HepG2 (cell line): Measurements from ENCODE around the gene PAK3. TPM values are rescaled to one million over a fixed set of nuclear protein-coding genes. Genes with fewer than 3 reads are reported as not detected.

ENCODE experiments used
- ATAC-seq: fragments of 200-7000 bp; cut with Tn5 transposase; 3 replicates; pipeline ENCODE4 v1.9.1; 2020; ENCODE audit warnings: mild to moderate bottlenecking, moderate library complexity
- BruUV-seq: library from RNA; stranded (reverse); fragments of 400-500 nt; replicated peaks from 2 replicates; lab custom pipeline; 2021; lab: Mats Ljungman, UMichigan
- CTCF ChIA-PET: fragments of 300-600 bp; formaldehyde crosslinking; extraction: SDS; loops from one replicate; lab custom pipeline; 2021; ENCODE audit warnings: low total read pairs, inconsistent platforms, low intra/inter-chr PET ratio; lab: Yijun Ruan, JAX
- POLR2A ChIA-PET: fragments of 350-600 bp; sonication (Branson Sonifier 250); formaldehyde crosslinking; loops from one replicate; lab custom pipeline; 2020; ENCODE audit warnings: antibody characterized with exemption, inconsistent platforms; lab: Yijun Ruan, JAX
- DNase-seq: peaks from one replicate; pipeline ENCODE4 v3.0.0-alpha.2; 2015; ENCODE audit warnings: low spot score
- FAIRE-seq: peaks from 3 replicates; lab custom pipeline; 2011; peaks lifted over from hg19 to GRCh38; lab: Jason Lieb, UNC
- H2AFZ ChIP-seq: one replicate; pipeline ENCODE4 v1.6.1; 2011; ENCODE audit warnings: low read length, inconsistent platforms
- H3K27ac ChIP-seq: fragments of 300-600 bp; 3 replicates; pipeline ENCODE4 v1.8.0; 2011; ENCODE audit warnings: mixed run types, mild to moderate bottlenecking, mixed read lengths, low read length, inconsistent platforms; ENCODE audit not compliant: insufficient read depth; ENCODE audit errors: extremely low read length
- H3K27me3 ChIP-seq, 2 experiments: fragments of 200-600 bp in 1 of 2; 2 replicates in 1 of 2; 3 replicates in 1 of 2; pipeline versions ENCODE4 v1.6.0 to v1.8.0; 2011; ENCODE audit warnings: low read length in 2 of 2, mild to moderate bottlenecking in 2 of 2, moderate library complexity in 2 of 2, inconsistent platforms in 1 of 2; ENCODE audit not compliant: insufficient read depth in 2 of 2, control insufficient read depth in 1 of 2
- H3K36me3 ChIP-seq, 2 experiments: fragments of 200-600 bp in 1 of 2; replicated peaks in 1 of 2; 2 replicates in 1 of 2; 3 replicates in 1 of 2; pipeline versions ENCODE4 v1.5.1 to v1.8.0; 2011; ENCODE audit warnings: low read length in 2 of 2, inconsistent platforms in 1 of 2; ENCODE audit not compliant: insufficient read depth in 2 of 2, control insufficient read depth in 1 of 2
- H3K4me1 ChIP-seq: 2 replicates; pipeline ENCODE4 v1.5.1; 2012; ENCODE audit warnings: low read length, inconsistent platforms; ENCODE audit not compliant: insufficient read depth
- H3K4me2 ChIP-seq: 2 replicates; pipeline ENCODE4 v1.6.0; 2011; ENCODE audit warnings: low read depth, low read length, inconsistent platforms
- H3K4me3 ChIP-seq, 3 experiments: fragments of 200-600 bp in 1 of 3; sonication (generic), shearing (Covaris generic) in 1 of 3; replicated peaks in 1 of 3; 2 replicates each; pipeline ENCODE4 v1.5.1; 2011 to 2016; ENCODE audit warnings: low read length in 3 of 3, inconsistent platforms in 2 of 3, low read depth in 2 of 3, mild to moderate bottlenecking in 2 of 3, control low read depth in 1 of 3, mixed read lengths in 1 of 3; ENCODE audit not compliant: insufficient read depth in 1 of 3
- H3K79me2 ChIP-seq: one replicate; pipeline ENCODE4 v1.6.1; 2011; ENCODE audit warnings: low read length, inconsistent platforms; ENCODE audit not compliant: insufficient read depth
- H3K9ac ChIP-seq: 2 replicates; pipeline ENCODE4 v1.6.0; 2011; ENCODE audit warnings: mild to moderate bottlenecking, low read depth, low read length, inconsistent platforms; ENCODE audit not compliant: insufficient read depth
- H3K9me3 ChIP-seq: 2 replicates; pipeline ENCODE4 v1.5.1; 2012; ENCODE audit warnings: mild to moderate bottlenecking, low read length
- H4K20me1 ChIP-seq: 2 replicates; pipeline ENCODE4 v1.6.0; 2011; ENCODE audit warnings: inconsistent platforms, mild to moderate bottlenecking, low read length, moderate library complexity; ENCODE audit not compliant: insufficient read depth
- HMGXB4 ChIP-seq, 2 experiments: sonication (generic) in 1 of 2; formaldehyde crosslinking in 1 of 2; IDR thresholded peaks; 2 replicates each; pipeline versions ENCODE4 v1.4.0 to v1.6.1; 2018 to 2020; ENCODE audit warnings: missing genetic modification reagents in 2 of 2, borderline replicate concordance in 1 of 2, low read depth in 1 of 2, mild to moderate bottlenecking in 1 of 2, missing biosample characterization in 1 of 2
- ISX ChIP-seq: sonication (generic); formaldehyde crosslinking; conservative IDR thresholded peaks from 2 replicates; pipeline ENCODE4 v1.5.0; 2020; ENCODE audit warnings: missing genetic modification reagents
- PLSCR1 ChIP-seq: sonication (generic); formaldehyde crosslinking; IDR thresholded peaks from 2 replicates; pipeline ENCODE4 v1.5.0; 2020; ENCODE audit warnings: missing genetic modification reagents, mild to moderate bottlenecking, borderline replicate concordance
- PRDM4 ChIP-seq: sonication (generic); formaldehyde crosslinking; IDR thresholded peaks from 2 replicates; pipeline ENCODE4 v1.9.0; 2021; ENCODE audit warnings: missing genetic modification reagents, borderline replicate concordance
- RERE ChIP-seq: IDR thresholded peaks from 2 replicates; pipeline ENCODE4 v1.6.1; 2016; ENCODE audit warnings: low read depth, missing genetic modification reagents, missing compliant biosample characterization
- SMAD3 ChIP-seq: sonication (generic); formaldehyde crosslinking; IDR thresholded peaks from 2 replicates; pipeline ENCODE4 v1.4.0; 2020; ENCODE audit warnings: missing genetic modification reagents
- SMC3 ChIP-seq: IDR thresholded peaks from 2 replicates; pipeline ENCODE4 v1.6.1; 2011; ENCODE audit warnings: low read length, improper control_type of control experiment
- TBX2 ChIP-seq: sonication (generic); formaldehyde crosslinking; IDR thresholded peaks from 2 replicates; pipeline ENCODE4 v1.5.0; 2020; ENCODE audit warnings: missing genetic modification reagents, mild to moderate bottlenecking, borderline replicate concordance
- ZNF235 ChIP-seq: sonication (generic); formaldehyde crosslinking; IDR thresholded peaks from 2 replicates; pipeline ENCODE4 v1.8.1; 2023; ENCODE audit warnings: mild to moderate bottlenecking, missing genetic modification reagents, borderline replicate concordance
- ZNF253 ChIP-seq: sonication (generic); formaldehyde crosslinking; IDR thresholded peaks from 2 replicates; pipeline ENCODE4 v1.8.0; 2022; ENCODE audit warnings: mild to moderate bottlenecking, missing genetic modification reagents, borderline replicate concordance
- ZNF674 ChIP-seq: sonication (generic); formaldehyde crosslinking; IDR thresholded peaks from 2 replicates; pipeline ENCODE4 v1.5.0; 2020; ENCODE audit warnings: low read depth, mild to moderate bottlenecking, missing genetic modification reagents
- ZNF740 ChIP-seq: sonication (generic); formaldehyde crosslinking; IDR thresholded peaks from 2 replicates; pipeline ENCODE4 v1.4.0; 2020; ENCODE audit warnings: missing genetic modification reagents
- WGBS: methylation state at CpG from one replicate; pipeline ENCODE4 v1.1.6; 2017; ENCODE audit warnings: low lambda C conversion rate; 5-methylcytosine and 5-hydroxymethylcytosine counted together
- in situ Hi-C: cut with HindIII; loops from 2 replicates; pipeline ENCODE4 v1.10.0; 2017; ENCODE audit warnings: low pct_unique_long_range_greater_than_20kb; ENCODE audit not compliant: extremely low pct_ligation_motif_present
- intact Hi-C: fragments of 100-400 bp; cut with micrococcal nuclease; formaldehyde crosslinking; loops from one replicate; pipeline ENCODE4 v1.10.0; 2022; ENCODE audit not compliant: unreplicated experiment
- polyA plus RNA-seq, 8 experiments: library from polyadenylated mRNA; depleted of rRNA in 3 of 8; stranded (reverse) in 7 of 8; unstranded in 1 of 8; fragments of >200 nt; fragmentation: Illumina TruSeq in 4 of 8; extraction: Trizol in 4 of 8; gene quantifications; 2 replicates each; pipeline versions ENCODE4 v1.2.1 to v1.2.3, GENCODE V29; 2011 to 2016; ENCODE audit warnings: low read depth in 4 of 8, missing spikeins in 1 of 8, mixed read lengths in 1 of 8; ENCODE audit not compliant: insufficient read depth in 1 of 8
- total RNA-seq, 5 experiments: library from RNA; depleted of rRNA; stranded (reverse); fragments of >200 nt; fragmentation: Illumina TruSeq; extraction: Trizol; gene quantifications; 2 replicates each; pipeline ENCODE4 v1.2.3, GENCODE V29; 2016; ENCODE audit warnings: low read depth in 1 of 5

PAK3 gene
- total and polyA plus RNA-seq, 2 of the 13 experiments (the other 11 are each of a cell fraction or from before 2014, with no cell fraction given) = not detected

GRCh38 chrX:111088628-111089027 is 7.4 kb upstream of the PAK3 start:
- Histone ChIP-seq H2AFZ (no peak overlapping the region), H3K36me3 (no peaks in the 10 kb centered on the region), H3K27me3 (no peaks in the 10 kb centered on the region; a peak in 1 of 5 replicates), H3K9me3 (no peaks in the 10 kb centered on the region), H4K20me1 (no peaks in the 10 kb centered on the region), H3K79me2 (no peaks in the 10 kb centered on the region), H3K9ac (no peak overlapping the region), H3K4me2 (no peak overlapping the region), H3K27ac (no peak overlapping the region), H3K4me1 (no peaks in the 10 kb centered on the region), H3K4me3 (no peak overlapping the region)
- TF ChIP-seq PLSCR1 (CRISPR knock-in tag) = no peak
- TF ChIP-seq ZNF253 (CRISPR knock-in tag) = no peak
- no peak for TF ChIP-seq ISX
- TF ChIP-seq ZNF740 (CRISPR knock-in tag) = no peak
- no peak for TF ChIP-seq ZNF674 (CRISPR knock-in tag)
- TF ChIP-seq HMGXB4 (CRISPR knock-in tag; IDR thresholded peaks at IDR 0.05; ENCODE audit: borderline replicate concordance in 1 of 2, low read depth in 1 of 2) = no peak
- TF ChIP-seq TBX2 (CRISPR knock-in tag) = no peak
- no peak for TF ChIP-seq PRDM4 (CRISPR knock-in tag)
- no peak for TF ChIP-seq SMAD3 (CRISPR knock-in tag)
- TF ChIP-seq SMC3 = no peak
- TF ChIP-seq ZNF235 = no peak
- no peak for TF ChIP-seq RERE (CRISPR knock-in tag)
- 26% methylated on average over 3 of the region's 3 CpGs for WGBS
- ChIA-PET POLR2A (no interaction called here), CTCF (no interaction called here)
- FAIRE-seq (no peak), DNase-seq (no peak), ATAC-seq (no peak)
- BruUV-seq = no TSS peak
- intact Hi-C loops = no loop called here
- in situ Hi-C loops = no loop called here
